SU-DHL-6 (cell line): ENCODE measurements around the gene NAA16.

Experiments used
- H2AFZ ChIP-seq: fragments of 200-600 bp; sonication (generic); 2 replicates; pipeline ENCODE4 v1.6.1; 2014; ENCODE audit warnings: low read depth, mild to moderate bottlenecking, moderate library complexity, mixed read lengths, antibody characterized with exemption, low read length; ENCODE audit not compliant: severe bottlenecking
- H3F3A ChIP-seq: fragments of 200-600 bp; shearing (Covaris generic); 2 replicates; pipeline ENCODE4 v1.6.0; 2016; ENCODE audit warnings: antibody characterized with exemption, mild to moderate bottlenecking; ENCODE audit not compliant: insufficient read depth
- H3K27ac ChIP-seq: fragments of 200-600 bp; sonication (generic); 2 replicates; pipeline ENCODE4 v1.5.1; 2016; ENCODE audit warnings: low read depth, mild to moderate bottlenecking, low read length, moderate library complexity, mixed read lengths
- H3K27me3 ChIP-seq: fragments of 200-600 bp; sonication (generic), shearing (Covaris generic); 2 replicates; pipeline ENCODE4 v1.6.0; 2014; ENCODE audit warnings: mild to moderate bottlenecking, low read length
- H3K36me3 ChIP-seq: fragments of 200-600 bp; sonication (generic); 2 replicates; pipeline ENCODE4 v1.6.1; 2014; ENCODE audit warnings: mild to moderate bottlenecking, low read length, mixed read lengths
- H3K4me2 ChIP-seq: fragments of 300-600, 200-600 bp; shearing (Covaris generic), sonication (generic); 2 replicates; pipeline ENCODE4 v1.6.0; 2014; ENCODE audit warnings: low read length, low read depth, mild to moderate bottlenecking; ENCODE audit not compliant: poor library complexity, severe bottlenecking
- H3K4me3 ChIP-seq: fragments of 200-600 bp; sonication (generic); 2 replicates; pipeline ENCODE4 v1.5.1; 2014; ENCODE audit warnings: antibody characterized with exemption, low read length, mild to moderate bottlenecking, mixed read lengths; ENCODE audit not compliant: insufficient read depth, poor library complexity, severe bottlenecking
- H3K79me2 ChIP-seq: fragments of 200-600 bp; sonication (generic); 2 replicates; pipeline ENCODE4 v1.6.1; 2014; ENCODE audit warnings: mild to moderate bottlenecking, low read length, moderate library complexity; ENCODE audit not compliant: insufficient read depth
- H3K9ac ChIP-seq: fragments of 200-600 bp; sonication (generic); 2 replicates; pipeline ENCODE4 v1.7.0; 2014; ENCODE audit warnings: mild to moderate bottlenecking, low read length
- H3K9me2 ChIP-seq: fragments of 200-600 bp; sonication (generic); replicated peaks from 2 replicates; pipeline ENCODE4 v1.6.1; 2014; ENCODE audit warnings: low read length; ENCODE audit not compliant: insufficient read depth
- H3K9me3 ChIP-seq: fragments of 200-600 bp; sonication (generic); 2 replicates; pipeline ENCODE4 v1.6.1; 2014; ENCODE audit warnings: low read length, mixed read lengths; ENCODE audit not compliant: insufficient read depth
- H4K20me1 ChIP-seq: fragments of 200-600 bp; sonication (generic); 2 replicates; pipeline ENCODE4 v1.6.1; 2014; ENCODE audit warnings: low read depth, mild to moderate bottlenecking, antibody characterized with exemption, low read length, moderate library complexity, mixed read lengths
- EZH2phosphoT487 ChIP-seq: fragments of 200-600 bp; sonication (generic), shearing (Covaris generic); conservative IDR thresholded peaks from 2 replicates; pipeline ENCODE4 v1.6.1; 2018; ENCODE audit warnings: mild to moderate bottlenecking, antibody characterized with exemption, low read length, moderate library complexity, mixed read lengths
- TF ChIP-seq, protein P1 (sequence below): fragments of 200-600 bp; sonication (generic); IDR thresholded peaks from one replicate; pipeline ENCODE4 v1.5.1; 2017; ENCODE audit warnings: antibody characterized with exemption, mild to moderate bottlenecking, low read length, moderate library complexity; ENCODE audit not compliant: insufficient read depth, poor library complexity, severe bottlenecking

Gene NAA16

DNA sequence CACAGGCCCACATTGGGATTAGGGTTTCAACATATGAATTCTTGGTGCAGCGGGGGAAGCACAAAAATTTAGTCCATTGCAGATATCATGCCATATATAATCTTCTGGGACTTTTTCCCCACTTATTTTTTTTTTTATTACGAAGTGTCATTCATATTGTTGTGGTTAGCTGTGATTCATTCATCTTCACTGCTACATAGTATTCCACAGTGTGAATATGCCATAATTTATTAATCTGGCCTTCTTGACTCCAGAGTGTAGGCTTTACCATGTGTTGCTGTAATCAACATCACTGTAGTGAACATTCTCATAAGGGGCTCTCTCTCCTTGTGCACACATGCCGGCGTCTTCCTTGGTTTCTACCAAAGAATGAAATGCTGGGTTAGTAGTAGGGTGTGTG is 92.9 kb downstream of the NAA16 start:
- H3K9me3 ChIP-seq, result no peaks in the 10 kb centered on the region
- no peak overlapping the region for H3K4me2 ChIP-seq
- H2AFZ ChIP-seq, result no peak overlapping the region
- no peak overlapping the region for H3K4me3 ChIP-seq
- no peak overlapping the region for H3K9ac ChIP-seq
- H3K36me3 ChIP-seq, result no peaks in the 10 kb centered on the region
- no peaks in the 10 kb centered on the region for H3K27me3 ChIP-seq
- H3F3A ChIP-seq, result peaks cover 10% of the 10 kb centered on the region
- TF ChIP-seq, protein P1, sequence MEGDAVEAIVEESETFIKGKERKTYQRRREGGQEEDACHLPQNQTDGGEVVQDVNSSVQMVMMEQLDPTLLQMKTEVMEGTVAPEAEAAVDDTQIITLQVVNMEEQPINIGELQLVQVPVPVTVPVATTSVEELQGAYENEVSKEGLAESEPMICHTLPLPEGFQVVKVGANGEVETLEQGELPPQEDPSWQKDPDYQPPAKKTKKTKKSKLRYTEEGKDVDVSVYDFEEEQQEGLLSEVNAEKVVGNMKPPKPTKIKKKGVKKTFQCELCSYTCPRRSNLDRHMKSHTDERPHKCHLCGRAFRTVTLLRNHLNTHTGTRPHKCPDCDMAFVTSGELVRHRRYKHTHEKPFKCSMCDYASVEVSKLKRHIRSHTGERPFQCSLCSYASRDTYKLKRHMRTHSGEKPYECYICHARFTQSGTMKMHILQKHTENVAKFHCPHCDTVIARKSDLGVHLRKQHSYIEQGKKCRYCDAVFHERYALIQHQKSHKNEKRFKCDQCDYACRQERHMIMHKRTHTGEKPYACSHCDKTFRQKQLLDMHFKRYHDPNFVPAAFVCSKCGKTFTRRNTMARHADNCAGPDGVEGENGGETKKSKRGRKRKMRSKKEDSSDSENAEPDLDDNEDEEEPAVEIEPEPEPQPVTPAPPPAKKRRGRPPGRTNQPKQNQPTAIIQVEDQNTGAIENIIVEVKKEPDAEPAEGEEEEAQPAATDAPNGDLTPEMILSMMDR, result no peak
- TF ChIP-seq EZH2phosphoT487, result no peak
- no peaks in the 10 kb centered on the region for H4K20me1 ChIP-seq
- no peaks in the 10 kb centered on the region for H3K9me2 ChIP-seq
- H3K79me2 ChIP-seq, result no peaks in the 10 kb centered on the region
- H3K27ac ChIP-seq, result no peak overlapping the region

- Histone ChIP-seq H3K36me3 (no peaks in the 10 kb centered on the region), H3K4me3 (no peak overlapping the region), H3K9me3 (no peaks in the 10 kb centered on the region), H3F3A (peaks cover 10% of the 10 kb centered on the region), H2AFZ (no peak overlapping the region), H3K9me2 (no peaks in the 10 kb centered on the region), H3K27me3 (no peaks in the 10 kb centered on the region), H4K20me1 (no peaks in the 10 kb centered on the region), H3K9ac (no peak overlapping the region), H3K4me2 (no peak overlapping the region), H3K27ac (no peak overlapping the region), H3K79me2 (no peaks in the 10 kb centered on the region)
- no peak for TF ChIP-seq EZH2phosphoT487
- TF ChIP-seq, protein P1, result no peak
These were observed 94.3 kb downstream of the NAA16 start for GRCh38 chr13:41405367-41405766.

DNA sequence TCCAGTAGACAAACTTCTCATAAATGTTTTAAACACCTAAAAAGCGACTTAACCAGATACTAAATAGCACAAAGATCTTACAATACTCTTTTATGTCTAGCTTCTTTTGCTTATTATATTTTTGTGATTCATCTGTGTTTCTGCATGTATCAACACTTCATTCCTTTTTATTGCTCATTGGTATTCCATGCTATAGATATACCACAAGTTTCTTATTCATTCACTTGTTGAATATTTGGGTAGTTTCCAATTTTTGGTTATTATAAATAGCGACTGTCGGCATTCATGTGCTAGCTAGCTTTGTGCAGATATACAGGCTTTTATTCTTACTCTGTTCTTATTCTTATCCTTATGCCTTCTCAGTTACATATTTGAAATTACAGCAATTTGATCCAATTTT is 96.3 kb downstream of the NAA16 start:
- no peaks in the 10 kb centered on the region for H3K9me2 ChIP-seq
- no peaks in the 10 kb centered on the region for H3K79me2 ChIP-seq
- H3K4me3 ChIP-seq, result no peak overlapping the region
- TF ChIP-seq EZH2phosphoT487, result no peak
- TF ChIP-seq, protein P1, result no peak
- H3K36me3 ChIP-seq, result no peaks in the 10 kb centered on the region
- H3F3A ChIP-seq, result no peaks in the 10 kb centered on the region
- H4K20me1 ChIP-seq, result no peaks in the 10 kb centered on the region
- H2AFZ ChIP-seq, result no peak overlapping the region
- H3K27ac ChIP-seq, result no peak overlapping the region
- no peaks in the 10 kb centered on the region for H3K27me3 ChIP-seq
- no peak overlapping the region for H3K9ac ChIP-seq
- no peak overlapping the region for H3K4me2 ChIP-seq
- H3K9me3 ChIP-seq, result no peaks in the 10 kb centered on the region
